ENCODE data around the gene C7.

C7 gene

GRCh38 chr5:40972434-40972833 lies 63.1 kb downstream of the C7 start:
- Histone ChIP-seq H2AFZ (ENCODE audit: low read length, unreplicated experiment) (no peak overlapping the region), H3K36me3 (ENCODE audit: insufficient read depth, low read length) (no peaks in the 10 kb centered on the region), H3K27me3 (ENCODE audit: insufficient read depth, low read length) (no peaks in the 10 kb centered on the region), H3K27ac (ENCODE audit: low read depth, low read length) (no peak overlapping the region), H3K4me3 (ENCODE audit: low read depth, low read length) (no peak overlapping the region), H3K4me1 (ENCODE audit: control insufficient read depth, insufficient read depth, low read length, unreplicated experiment) (no peaks in the 10 kb centered on the region), H3K79me2 (ENCODE audit: control insufficient read depth, insufficient read depth, low read length, unreplicated experiment) (no peaks in the 10 kb centered on the region)

GRCh38 chr5:40973364-40974004 lies 64.2 kb downstream of the C7 start:
- Histone ChIP-seq H3K79me2 (ENCODE audit: control insufficient read depth, insufficient read depth, low read length, unreplicated experiment) (no peaks in the 10 kb centered on the region), H2AFZ (ENCODE audit: low read length, unreplicated experiment) (no peak overlapping the region), H3K4me1 (ENCODE audit: control insufficient read depth, insufficient read depth, low read length, unreplicated experiment) (no peaks in the 10 kb centered on the region), H3K4me3 (ENCODE audit: low read depth, low read length) (no peak overlapping the region), H3K27ac (ENCODE audit: low read depth, low read length) (no peak overlapping the region), H3K27me3 (ENCODE audit: insufficient read depth, low read length) (no peaks in the 10 kb centered on the region), H3K36me3 (ENCODE audit: insufficient read depth, low read length) (no peaks in the 10 kb centered on the region)

GRCh38 chr5:40976041-40976440 lies 66.7 kb downstream of the C7 start:
- Histone ChIP-seq H3K27me3 (ENCODE audit: insufficient read depth, low read length) (no peaks in the 10 kb centered on the region), H3K4me1 (ENCODE audit: control insufficient read depth, insufficient read depth, low read length, unreplicated experiment) (no peaks in the 10 kb centered on the region), H3K27ac (ENCODE audit: low read depth, low read length) (no peak overlapping the region), H3K4me3 (ENCODE audit: low read depth, low read length) (no peak overlapping the region), H3K36me3 (ENCODE audit: insufficient read depth, low read length) (no peaks in the 10 kb centered on the region), H2AFZ (ENCODE audit: low read length, unreplicated experiment) (no peak overlapping the region), H3K79me2 (ENCODE audit: control insufficient read depth, insufficient read depth, low read length, unreplicated experiment) (no peaks in the 10 kb centered on the region)

- Histone ChIP-seq H3K4me1 (ENCODE audit: control insufficient read depth, insufficient read depth, low read length, unreplicated experiment) (no peaks in the 10 kb centered on the region), H3K4me3 (ENCODE audit: low read depth, low read length) (no peak overlapping the region), H3K36me3 (ENCODE audit: insufficient read depth, low read length) (no peaks in the 10 kb centered on the region), H3K79me2 (ENCODE audit: control insufficient read depth, insufficient read depth, low read length, unreplicated experiment) (no peaks in the 10 kb centered on the region), H3K27ac (ENCODE audit: low read depth, low read length) (no peak overlapping the region), H2AFZ (ENCODE audit: low read length, unreplicated experiment) (no peak overlapping the region), H3K27me3 (ENCODE audit: insufficient read depth, low read length) (no peaks in the 10 kb centered on the region)
Measured at GRCh38 chr5:40976836-40977235, 67.5 kb downstream of the C7 start.

- H3K4me3 ChIP-seq (ENCODE audit: low read depth, low read length) = no peak overlapping the region
- H3K79me2 ChIP-seq (ENCODE audit: control insufficient read depth, insufficient read depth, low read length, unreplicated experiment) = no peaks in the 10 kb centered on the region
- no peaks in the 10 kb centered on the region for H3K36me3 ChIP-seq (ENCODE audit: insufficient read depth, low read length)
- H3K27me3 ChIP-seq (ENCODE audit: insufficient read depth, low read length) = no peaks in the 10 kb centered on the region
- H2AFZ ChIP-seq (ENCODE audit: low read length, unreplicated experiment) = no peak overlapping the region
- no peaks in the 10 kb centered on the region for H3K4me1 ChIP-seq (ENCODE audit: control insufficient read depth, insufficient read depth, low read length, unreplicated experiment)
- no peak overlapping the region for H3K27ac ChIP-seq (ENCODE audit: low read depth, low read length)
Measured at GRCh38 chr5:40981420-40981819, 72.1 kb downstream of the C7 start.

- Histone ChIP-seq H3K4me1 (ENCODE audit: control insufficient read depth, insufficient read depth, low read length, unreplicated experiment) (peaks cover 4% of the 10 kb centered on the region), H3K4me3 (ENCODE audit: low read depth, low read length) (no peak overlapping the region), H3K79me2 (ENCODE audit: control insufficient read depth, insufficient read depth, low read length, unreplicated experiment) (no peaks in the 10 kb centered on the region), H3K36me3 (ENCODE audit: insufficient read depth, low read length) (no peaks in the 10 kb centered on the region), H3K27ac (ENCODE audit: low read depth, low read length) (no peak overlapping the region), H2AFZ (ENCODE audit: low read length, unreplicated experiment) (no peak overlapping the region), H3K27me3 (ENCODE audit: insufficient read depth, low read length) (no peaks in the 10 kb centered on the region)
Measured at GRCh38 chr5:40983781-40984180, 74.5 kb downstream of the C7 start.

GRCh38 chr5:40984884-40985283 lies 75.6 kb downstream of the C7 start:
- Histone ChIP-seq H3K79me2 (ENCODE audit: control insufficient read depth, insufficient read depth, low read length, unreplicated experiment) (no peaks in the 10 kb centered on the region), H3K27me3 (ENCODE audit: insufficient read depth, low read length) (no peaks in the 10 kb centered on the region), H3K36me3 (ENCODE audit: insufficient read depth, low read length) (no peaks in the 10 kb centered on the region), H3K4me3 (ENCODE audit: low read depth, low read length) (no peak overlapping the region), H2AFZ (ENCODE audit: low read length, unreplicated experiment) (no peak overlapping the region), H3K27ac (ENCODE audit: low read depth, low read length) (no peak overlapping the region), H3K4me1 (ENCODE audit: control insufficient read depth, insufficient read depth, low read length, unreplicated experiment) (peaks cover 14% of the 10 kb centered on the region)

GRCh38 chr5:40985501-40985900 lies 76.2 kb downstream of the C7 start:
- H2AFZ ChIP-seq (ENCODE audit: low read length, unreplicated experiment) = no peak overlapping the region
- no peak overlapping the region for H3K27ac ChIP-seq (ENCODE audit: low read depth, low read length)
- H3K4me1 ChIP-seq (ENCODE audit: control insufficient read depth, insufficient read depth, low read length, unreplicated experiment) = peaks cover 21% of the 10 kb centered on the region
- no peaks in the 10 kb centered on the region for H3K36me3 ChIP-seq (ENCODE audit: insufficient read depth, low read length)
- H3K27me3 ChIP-seq (ENCODE audit: insufficient read depth, low read length) = no peaks in the 10 kb centered on the region
- H3K4me3 ChIP-seq (ENCODE audit: low read depth, low read length) = no peak overlapping the region
- no peaks in the 10 kb centered on the region for H3K79me2 ChIP-seq (ENCODE audit: control insufficient read depth, insufficient read depth, low read length, unreplicated experiment)

GRCh38 chr5:40986666-40987065 lies 77.4 kb downstream of the C7 start:
- H3K4me1 ChIP-seq (ENCODE audit: control insufficient read depth, insufficient read depth, low read length, unreplicated experiment) = peaks cover 31% of the 10 kb centered on the region

GRCh38 chr5:40987349-40987748 lies 78.1 kb downstream of the C7 start:
- no peaks in the 10 kb centered on the region for H3K79me2 ChIP-seq (ENCODE audit: control insufficient read depth, insufficient read depth, low read length, unreplicated experiment)
- H3K36me3 ChIP-seq (ENCODE audit: insufficient read depth, low read length) = no peaks in the 10 kb centered on the region
- no peaks in the 10 kb centered on the region for H3K27me3 ChIP-seq (ENCODE audit: insufficient read depth, low read length)
- no peak overlapping the region for H2AFZ ChIP-seq (ENCODE audit: low read length, unreplicated experiment)
- no peak overlapping the region for H3K4me3 ChIP-seq (ENCODE audit: low read depth, low read length)
- H3K4me1 ChIP-seq (ENCODE audit: control insufficient read depth, insufficient read depth, low read length, unreplicated experiment) = peaks cover 38% of the 10 kb centered on the region
- no peak overlapping the region for H3K27ac ChIP-seq (ENCODE audit: low read depth, low read length)

More at GRCh38 chr5:40986666-40987065, 77.4 kb downstream of the C7 start:
- Histone ChIP-seq H2AFZ (ENCODE audit: low read length, unreplicated experiment) (no peak overlapping the region), H3K27me3 (ENCODE audit: insufficient read depth, low read length) (no peaks in the 10 kb centered on the region), H3K27ac (ENCODE audit: low read depth, low read length) (no peak overlapping the region), H3K4me3 (ENCODE audit: low read depth, low read length) (no peak overlapping the region), H3K79me2 (ENCODE audit: control insufficient read depth, insufficient read depth, low read length, unreplicated experiment) (no peaks in the 10 kb centered on the region), H3K36me3 (ENCODE audit: insufficient read depth, low read length) (no peaks in the 10 kb centered on the region)

GRCh38 chr5:40988746-40989510 lies 79.6 kb downstream of the C7 start:
- Histone ChIP-seq H2AFZ (ENCODE audit: low read length, unreplicated experiment) (peak overlapping the region; percentile 49), H3K27ac (ENCODE audit: low read depth, low read length) (peak overlapping the region; percentile 25; the same call in 1 of the 2 replicates)

More at GRCh38 chr5:40988746-40989510, 79.6 kb downstream of the C7 start:
- Histone ChIP-seq H3K27me3 (ENCODE audit: insufficient read depth, low read length) (no peaks in the 10 kb centered on the region), H3K4me1 (ENCODE audit: control insufficient read depth, insufficient read depth, low read length, unreplicated experiment) (peaks cover 39% of the 10 kb centered on the region), H3K79me2 (ENCODE audit: control insufficient read depth, insufficient read depth, low read length, unreplicated experiment) (no peaks in the 10 kb centered on the region), H3K4me3 (ENCODE audit: low read depth, low read length) (no peak overlapping the region), H3K36me3 (ENCODE audit: insufficient read depth, low read length) (no peaks in the 10 kb centered on the region)
